GM23338 (cell line): Measurements from ENCODE around the gene GFRA1. TPM values are rescaled to one million over a fixed set of nuclear protein-coding genes. Genes with fewer than 3 reads are reported as not detected.

Source experiments
- ATAC-seq: fragments of 200-7000 bp; cut with Tn5 transposase; 3 replicates; pipeline ENCODE4 v1.9.1; 2020
- DNase-seq: peaks from one replicate; pipeline ENCODE4 v3.0.0-alpha.2; 2015; ENCODE audit warnings: low spot score
- H2AFZ ChIP-seq: fragments of 200-600 bp; sonication (generic); 2 replicates; pipeline ENCODE4 v1.8.0; 2016; ENCODE audit warnings: antibody characterized with exemption, mild to moderate bottlenecking, moderate library complexity
- H3F3A ChIP-seq: fragments of 200-600 bp; sonication (generic); replicated peaks from 2 replicates; pipeline ENCODE4 v1.8.0; 2017; ENCODE audit warnings: antibody characterized with exemption, mixed run types, low read depth
- H3K27ac ChIP-seq: fragments of 200-600 bp; sonication (generic); 2 replicates; pipeline ENCODE4 v1.6.1; 2016; ENCODE audit warnings: low read depth
- H3K27me3 ChIP-seq: fragments of 200-600 bp; sonication (generic); 2 replicates; pipeline ENCODE4 v1.8.0; 2016; ENCODE audit warnings: mild to moderate bottlenecking, mixed run types, moderate library complexity; ENCODE audit not compliant: insufficient read depth
- H3K36me3 ChIP-seq: fragments of 200-600 bp; sonication (generic); 2 replicates; pipeline ENCODE4 v1.8.0; 2016; ENCODE audit warnings: mild to moderate bottlenecking; ENCODE audit not compliant: insufficient read depth
- H3K4me1 ChIP-seq: fragments of 200-600 bp; sonication (generic); 2 replicates; pipeline ENCODE4 v1.8.0; 2016; ENCODE audit warnings: mild to moderate bottlenecking, moderate library complexity; ENCODE audit not compliant: insufficient read depth
- H3K4me2 ChIP-seq: fragments of 200-600 bp; sonication (generic); 2 replicates; pipeline ENCODE4 v1.7.1; 2017; ENCODE audit warnings: mixed run types
- H3K4me3 ChIP-seq: fragments of 200-600 bp; sonication (generic); 2 replicates; pipeline ENCODE4 v1.6.1; 2016; ENCODE audit warnings: mixed run types
- H3K79me2 ChIP-seq: fragments of 200-600 bp; sonication (generic); replicated peaks from 2 replicates; pipeline ENCODE4 v1.8.0; 2017; ENCODE audit warnings: mild to moderate bottlenecking; ENCODE audit not compliant: insufficient read depth
- H3K9me2 ChIP-seq: fragments of 200-600 bp; sonication (generic); 2 replicates; pipeline ENCODE4 v1.8.0; 2017; ENCODE audit not compliant: insufficient read depth
- H4K20me1 ChIP-seq: fragments of 200-600 bp; sonication (generic); replicated peaks from 2 replicates; pipeline ENCODE4 v1.8.0; 2017; ENCODE audit warnings: mild to moderate bottlenecking; ENCODE audit not compliant: insufficient read depth
- H3K27ac Mint-ChIP-seq: 2 replicates; pipeline ENCODE4 v1.8.0; 2020; ENCODE audit warnings: inconsistent platforms, mild to moderate bottlenecking, moderate library complexity, mixed read lengths
- H3K27me3 Mint-ChIP-seq: 3 replicates; pipeline ENCODE4 v1.8.0; 2022; ENCODE audit warnings: low read depth, mild to moderate bottlenecking, moderate library complexity, mixed read lengths, inconsistent platforms; ENCODE audit not compliant: insufficient read depth, poor library complexity
- H3K36me3 Mint-ChIP-seq: 3 replicates; pipeline ENCODE4 v1.8.0; 2021; ENCODE audit warnings: low read depth, mild to moderate bottlenecking, inconsistent platforms, moderate library complexity, mixed read lengths
- H3K4me1 Mint-ChIP-seq: 3 replicates; pipeline ENCODE4 v1.8.0; 2020; ENCODE audit warnings: mild to moderate bottlenecking, inconsistent platforms, mixed read lengths
- H3K4me3 Mint-ChIP-seq: 3 replicates; pipeline ENCODE4 v1.8.0; 2021; ENCODE audit warnings: moderate library complexity, mild to moderate bottlenecking, inconsistent platforms, mixed read lengths
- H3K9me3 Mint-ChIP-seq: 3 replicates; pipeline ENCODE4 v1.8.0; 2020; ENCODE audit warnings: moderate library complexity, mild to moderate bottlenecking, inconsistent platforms, mixed read lengths
- CTCF ChIP-seq, 2 experiments: fragments of 200-600 bp in 1 of 2; sonication (generic) in 1 of 2; conservative IDR thresholded peaks; 2 replicates each; pipeline versions ENCODE4 v1.5.1 to v1.6.1; 2016 to 2017; ENCODE audit warnings: antibody characterized with exemption in 2 of 2, low read depth in 2 of 2, mild to moderate bottlenecking in 2 of 2, moderate library complexity in 1 of 2
- JUNB ChIP-seq: IDR thresholded peaks from one replicate; pipeline ENCODE4 v1.6.1; 2016; ENCODE audit warnings: antibody characterized with exemption; ENCODE audit not compliant: unreplicated experiment
- NANOG ChIP-seq: IDR thresholded peaks from 2 replicates; pipeline ENCODE4 v1.6.1; 2016; ENCODE audit warnings: antibody characterized with exemption, borderline replicate concordance
- POLR2AphosphoS5 ChIP-seq: IDR thresholded peaks from 2 replicates; pipeline ENCODE4 v1.6.1; 2016; ENCODE audit warnings: antibody characterized with exemption, low read depth
- REST ChIP-seq: IDR thresholded peaks from one replicate; pipeline ENCODE4 v1.6.1; 2018; ENCODE audit warnings: antibody characterized with exemption; ENCODE audit not compliant: unreplicated experiment
- STAT1 ChIP-seq: IDR thresholded peaks from one replicate; pipeline ENCODE4 v1.6.1; 2016; ENCODE audit warnings: antibody characterized with exemption; ENCODE audit not compliant: unreplicated experiment
- ZNF114 ChIP-seq: fragments of 250-450 bp; sonication (Bioruptor Pico); IDR thresholded peaks from 2 replicates; pipeline ENCODE4 v1.5.0; 2020; ENCODE audit warnings: mild to moderate bottlenecking, moderate library complexity
- ZNF462 ChIP-seq: fragments of 250-450 bp; sonication (Bioruptor Pico); IDR thresholded peaks from 2 replicates; pipeline ENCODE4 v1.5.0; 2020; ENCODE audit warnings: mild to moderate bottlenecking, moderate library complexity
- polyA plus RNA-seq: library from polyadenylated mRNA; unstranded; fragments of >200 nt; fragmentation: Nextera tagmentation; extraction: Ambion mirVana; gene quantifications from 2 replicates; pipeline ENCODE4 v1.2.1, GENCODE V29; 2016
- total RNA-seq: library from RNA; depleted of rRNA; stranded (reverse); fragments of >200 nt; shearing (Covaris generic); gene quantifications from 2 replicates; pipeline ENCODE4 v1.2.3, GENCODE V29; 2014

Gene GFRA1
- total and polyA plus RNA-seq, 2 experiments from 2014 or later = 1.4 to 2.8 TPM

GRCh38 chr10:116263870-116264655, 8.9 kb downstream of the GFRA1 start (continued):
- no peak for TF ChIP-seq ZNF462 (CRISPR knock-in tag)
- no peak for TF ChIP-seq ZNF114 (CRISPR knock-in tag)
- TF ChIP-seq STAT1 = no peak
- no peak for TF ChIP-seq NANOG
- no peak for TF ChIP-seq JUNB

GRCh38 chr10:116262678-116263077, 10.3 kb downstream of the GFRA1 start:
- Histone ChIP-seq H3K4me1 (no peaks in the 10 kb centered on the region; the same call in 1 of the 2 replicates), H4K20me1 (no peaks in the 10 kb centered on the region), H3K9me2 (no peaks in the 10 kb centered on the region; the same call in 1 of the 2 replicates), H3K4me2 (no peak overlapping the region), H3K4me3 (no peak overlapping the region), H3F3A (no peaks in the 10 kb centered on the region), H3K27ac (no peak overlapping the region), H2AFZ (no peak overlapping the region), H3K79me2 (no peaks in the 10 kb centered on the region), H3K27me3 (peaks cover 14% of the 10 kb centered on the region; the same call in 1 of the 2 replicates), H3K36me3 (no peaks in the 10 kb centered on the region)
- ATAC-seq (no peak), DNase-seq (no peak)
- Mint-ChIP-seq H3K4me3 (no peak overlapping the region), H3K4me1 (peaks cover 10% of the 10 kb centered on the region), H3K9me3 (no peaks in the 10 kb centered on the region), H3K27me3 (peaks cover 2% of the 10 kb centered on the region), H3K36me3 (no peaks in the 10 kb centered on the region), H3K27ac (no peak overlapping the region)
- no peak for TF ChIP-seq STAT1
- TF ChIP-seq JUNB = no peak
- TF ChIP-seq POLR2AphosphoS5 = no peak
- no peak for TF ChIP-seq NANOG
- TF ChIP-seq CTCF (conservative IDR thresholded peaks at IDR 0.05; ENCODE audit: low read depth in 2 of 2) = no peak
- TF ChIP-seq REST = no peak
